Prostate gland (tissue), 2 donors: Measurements from ENCODE around the gene CTNNBL1. TPM values are rescaled to one million over a fixed set of nuclear protein-coding genes. Genes with fewer than 3 reads are reported as not detected.
A peak's percentile ranks its signal among the peaks of the same experiment; 100 is the strongest.

ENCODE experiments used
- DNase-seq: peaks from one replicate; pipeline ENCODE4 v3.0.0-alpha.2; 2019; ENCODE audit warnings: low spot score
- H3K27ac ChIP-seq, 2 donors: fragments of 200-600 bp; sonication (generic); 2 replicates each; pipeline ENCODE4 v1.5.1; 2017 to 2019
- H3K27me3 ChIP-seq: fragments of 200-600 bp; sonication (generic); replicated peaks from 2 replicates; pipeline ENCODE4 v1.5.1; 2019; ENCODE audit not compliant: insufficient read depth
- H3K36me3 ChIP-seq, 2 donors: fragments of 200-600 bp; sonication (generic); 1 replicate in 1 of 2; 2 replicates in 1 of 2; pipeline versions ENCODE4 v1.5.1 to v1.8.1; 2017 to 2019
- H3K4me1 ChIP-seq: fragments of 200-600 bp; sonication (generic); replicated peaks from 2 replicates; pipeline ENCODE4 v1.5.1; 2019
- H3K4me3 ChIP-seq, 2 donors: fragments of 200-600 bp; sonication (generic); 2 replicates each; pipeline ENCODE4 v1.5.1; 2017 to 2019
- H3K9me3 ChIP-seq: fragments of 200-600 bp; sonication (generic); 2 replicates; pipeline ENCODE4 v1.5.1; 2017
- POLR2A ChIP-seq: fragments of 450-650 bp; IDR thresholded peaks from one replicate; pipeline ENCODE4 v1.6.1; 2016; ENCODE audit warnings: antibody characterized with exemption, mild to moderate bottlenecking
- POLR2AphosphoS5 ChIP-seq: sonication (generic); formaldehyde crosslinking; IDR thresholded peaks from one replicate; pipeline ENCODE4 v1.6.1; 2017; ENCODE audit warnings: antibody characterized with exemption
- WGBS: methylation state at CpG from one replicate; pipeline ENCODE4 v1.1.5; 2018; 5-methylcytosine and 5-hydroxymethylcytosine counted together
- intact Hi-C: fragments of 100-400 bp; cut with DNase I; formaldehyde crosslinking; loops from one replicate; pipeline ENCODE4 v1.14.2; 2022
- total RNA-seq, 2 donors: library from RNA; depleted of rRNA; stranded (reverse); fragments of >200 nt; gene quantifications; one replicate each; pipeline ENCODE4 v1.1.0, GENCODE V29; 2016
- TF ChIP-seq, protein P1 (sequence below), 4 experiments: fragments of 200-600 bp in 2 of 4; fragments of 450-650 bp in 2 of 4; sonication (generic) in 2 of 4; IDR thresholded peaks; 1 replicate in 3 of 4; 2 replicates in 1 of 4; pipeline ENCODE4 v1.5.1; 2016 to 2019; ENCODE audit warnings: antibody characterized with exemption in 4 of 4, mild to moderate bottlenecking in 2 of 4, moderate library complexity in 2 of 4

Gene CTNNBL1
- total RNA-seq, 2 donors from 2014 or later, result 29.9 to 61.0 TPM

DNA sequence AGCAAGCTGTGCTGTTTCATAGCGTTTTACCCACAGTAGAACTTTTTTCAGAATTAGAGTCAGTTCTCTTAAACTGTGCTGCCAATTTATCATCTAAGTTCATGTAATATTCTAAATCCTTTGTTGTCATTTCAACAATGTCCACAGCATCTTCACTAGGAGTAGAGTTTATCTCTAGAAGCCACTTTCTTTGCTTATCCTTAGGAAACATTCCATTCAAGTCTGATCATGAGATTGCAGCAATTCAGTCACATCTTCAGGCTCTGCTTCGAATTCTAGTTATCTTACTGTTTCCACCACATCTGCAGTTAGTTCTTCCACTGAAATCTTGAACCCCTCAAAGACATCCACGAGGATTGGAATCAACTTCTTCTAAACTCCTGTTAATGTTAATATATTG is 12.5 kb downstream of the CTNNBL1 start:
- no peak for DNase-seq
- peaks cover 3% of the 10 kb centered on the region for H3K4me1 ChIP-seq
- 94% methylated on average over 3 of the region's 3 CpGs for WGBS
- intact Hi-C loops, result no loop called here
- H3K36me3 ChIP-seq, result no peaks in the 10 kb centered on the region
- H3K4me3 ChIP-seq, result no peak overlapping the region
- TF ChIP-seq POLR2AphosphoS5 (no peak), POLR2A (no peak)
- TF ChIP-seq, protein P1, sequence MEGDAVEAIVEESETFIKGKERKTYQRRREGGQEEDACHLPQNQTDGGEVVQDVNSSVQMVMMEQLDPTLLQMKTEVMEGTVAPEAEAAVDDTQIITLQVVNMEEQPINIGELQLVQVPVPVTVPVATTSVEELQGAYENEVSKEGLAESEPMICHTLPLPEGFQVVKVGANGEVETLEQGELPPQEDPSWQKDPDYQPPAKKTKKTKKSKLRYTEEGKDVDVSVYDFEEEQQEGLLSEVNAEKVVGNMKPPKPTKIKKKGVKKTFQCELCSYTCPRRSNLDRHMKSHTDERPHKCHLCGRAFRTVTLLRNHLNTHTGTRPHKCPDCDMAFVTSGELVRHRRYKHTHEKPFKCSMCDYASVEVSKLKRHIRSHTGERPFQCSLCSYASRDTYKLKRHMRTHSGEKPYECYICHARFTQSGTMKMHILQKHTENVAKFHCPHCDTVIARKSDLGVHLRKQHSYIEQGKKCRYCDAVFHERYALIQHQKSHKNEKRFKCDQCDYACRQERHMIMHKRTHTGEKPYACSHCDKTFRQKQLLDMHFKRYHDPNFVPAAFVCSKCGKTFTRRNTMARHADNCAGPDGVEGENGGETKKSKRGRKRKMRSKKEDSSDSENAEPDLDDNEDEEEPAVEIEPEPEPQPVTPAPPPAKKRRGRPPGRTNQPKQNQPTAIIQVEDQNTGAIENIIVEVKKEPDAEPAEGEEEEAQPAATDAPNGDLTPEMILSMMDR (IDR thresholded peaks at IDR 0.05), result no peak
- H3K9me3 ChIP-seq, result no peaks in the 10 kb centered on the region
- H3K27me3 ChIP-seq, result no peaks in the 10 kb centered on the region
- no peak overlapping the region for H3K27ac ChIP-seq

DNA sequence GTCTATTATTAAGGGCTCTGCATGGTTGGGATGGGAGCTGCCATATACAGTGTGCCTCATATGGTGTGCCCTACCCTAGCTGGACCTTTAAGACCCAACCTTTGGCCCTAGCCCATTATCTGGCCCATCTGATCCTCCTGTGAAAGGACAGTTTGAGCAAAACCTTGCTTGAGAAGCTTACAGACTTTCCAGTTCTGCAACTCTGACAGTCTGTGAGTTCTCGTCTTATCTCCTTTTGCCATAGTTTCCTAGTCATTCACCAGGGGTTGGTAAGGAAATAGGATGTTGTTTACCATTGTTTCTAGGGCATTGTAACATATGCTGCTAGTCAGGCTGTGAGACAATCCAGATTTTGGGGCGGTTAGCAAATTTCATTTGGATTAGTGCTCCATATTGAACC is 17.2 kb downstream of the CTNNBL1 start:
- 73% methylated on average over 2 of the region's 2 CpGs for WGBS
- intact Hi-C loops, result no loop called here
- H3K36me3 ChIP-seq, result no peaks in the 10 kb centered on the region
- no peaks in the 10 kb centered on the region for H3K9me3 ChIP-seq
- TF ChIP-seq POLR2AphosphoS5, result no peak
- TF ChIP-seq, protein P1 (IDR thresholded peaks at IDR 0.05), result no peak
- TF ChIP-seq POLR2A, result no peak
- peak overlapping the region; percentile 20 to 37 for H3K27ac ChIP-seq
- no peak for DNase-seq
- H3K4me1 ChIP-seq, result peaks cover 7% of the 10 kb centered on the region
- no peak overlapping the region for H3K4me3 ChIP-seq
- H3K27me3 ChIP-seq, result no peaks in the 10 kb centered on the region

DNA sequence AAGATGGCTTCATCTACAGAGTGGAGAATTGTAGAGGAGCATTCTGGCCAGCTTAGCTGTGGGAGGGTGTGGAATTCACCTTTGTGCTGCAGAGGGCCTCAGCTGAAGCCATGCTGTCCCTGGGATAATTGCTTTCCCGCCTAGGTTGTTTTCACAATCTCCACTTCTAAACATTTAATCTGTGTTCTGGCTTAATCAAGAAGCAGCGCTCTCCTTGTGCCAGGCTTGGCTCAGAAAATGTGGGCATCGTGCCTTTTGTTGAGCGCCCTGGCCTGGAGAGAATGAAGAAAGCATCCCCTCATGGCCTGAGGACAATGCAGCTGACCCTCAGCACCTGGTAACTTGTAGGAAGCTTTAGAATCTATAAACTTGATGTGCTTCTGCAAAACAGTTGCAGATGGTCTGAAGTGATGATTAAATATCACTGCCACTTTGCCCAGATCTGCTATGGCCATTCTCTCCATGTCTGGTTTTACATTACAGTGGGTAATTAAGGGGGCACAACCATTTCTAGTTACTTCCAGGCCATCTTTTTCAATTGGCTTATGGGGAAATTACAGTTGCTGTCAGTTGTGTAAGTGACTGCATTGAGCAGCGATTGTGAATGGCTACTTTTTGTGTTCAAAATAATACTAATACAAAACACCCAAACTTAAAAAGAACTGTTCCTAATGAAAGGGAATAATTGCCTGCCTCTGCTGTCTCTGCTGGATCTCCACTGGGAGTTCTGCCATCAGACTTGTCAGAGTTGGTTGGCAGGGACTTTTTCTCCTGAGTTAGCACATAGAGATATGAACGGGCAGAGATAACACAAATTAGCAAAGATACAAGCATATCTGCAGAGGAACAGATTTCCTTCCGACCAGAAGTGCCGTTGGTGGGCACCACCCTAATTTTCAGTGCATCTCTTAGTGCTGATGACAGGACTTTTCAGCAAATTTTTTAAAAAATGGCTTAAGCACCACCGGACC is 18.4 kb downstream of the CTNNBL1 start:
- peaks cover 7% of the 10 kb centered on the region for H3K4me1 ChIP-seq
- H3K9me3 ChIP-seq, result no peaks in the 10 kb centered on the region
- WGBS, result 42% methylated on average over 9 of the region's 9 CpGs
- no peaks in the 10 kb centered on the region for H3K36me3 ChIP-seq
- no peak overlapping the region for H3K4me3 ChIP-seq
- no peaks in the 10 kb centered on the region for H3K27me3 ChIP-seq
- intact Hi-C loops, result no loop called here
- TF ChIP-seq POLR2AphosphoS5 (peak; percentile 47), POLR2A (no peak)
- DNase-seq, result peak; percentile 62
- H3K27ac ChIP-seq, result peak overlapping the region in 1 of 2 donors; percentile 20

DNA sequence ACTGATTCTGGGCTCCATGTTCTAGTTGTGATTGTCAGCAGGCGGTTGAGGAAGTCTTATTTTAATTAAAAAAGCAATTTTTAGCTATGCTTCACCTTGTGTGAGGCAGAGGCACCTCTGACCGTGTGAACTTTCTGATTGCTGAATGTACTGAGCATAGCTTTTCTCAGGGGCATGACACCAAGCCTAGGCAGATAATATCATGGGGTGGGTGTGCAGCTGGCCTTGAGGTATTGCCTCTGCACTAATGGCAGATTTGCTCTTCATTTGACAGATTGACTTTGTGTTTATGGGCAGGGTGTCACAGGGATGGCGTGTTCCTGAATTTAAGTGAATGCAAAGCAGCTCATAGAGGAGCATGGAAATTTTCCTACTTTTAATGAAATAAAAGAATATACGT is 19.6 kb downstream of the CTNNBL1 start:
- DNase-seq, result no peak
- Histone ChIP-seq H3K9me3 (no peaks in the 10 kb centered on the region), H3K4me3 (no peak overlapping the region), H3K36me3 (no peaks in the 10 kb centered on the region), H3K27me3 (no peaks in the 10 kb centered on the region), H3K27ac (no peak overlapping the region), H3K4me1 (peaks cover 7% of the 10 kb centered on the region)
- intact Hi-C loops, result no loop called here
- WGBS, result 90% methylated on average over 4 of the region's 4 CpGs
- TF ChIP-seq, protein P1 (IDR thresholded peaks at IDR 0.05), result no peak
- TF ChIP-seq POLR2AphosphoS5 (no peak), POLR2A (no peak)

DNA sequence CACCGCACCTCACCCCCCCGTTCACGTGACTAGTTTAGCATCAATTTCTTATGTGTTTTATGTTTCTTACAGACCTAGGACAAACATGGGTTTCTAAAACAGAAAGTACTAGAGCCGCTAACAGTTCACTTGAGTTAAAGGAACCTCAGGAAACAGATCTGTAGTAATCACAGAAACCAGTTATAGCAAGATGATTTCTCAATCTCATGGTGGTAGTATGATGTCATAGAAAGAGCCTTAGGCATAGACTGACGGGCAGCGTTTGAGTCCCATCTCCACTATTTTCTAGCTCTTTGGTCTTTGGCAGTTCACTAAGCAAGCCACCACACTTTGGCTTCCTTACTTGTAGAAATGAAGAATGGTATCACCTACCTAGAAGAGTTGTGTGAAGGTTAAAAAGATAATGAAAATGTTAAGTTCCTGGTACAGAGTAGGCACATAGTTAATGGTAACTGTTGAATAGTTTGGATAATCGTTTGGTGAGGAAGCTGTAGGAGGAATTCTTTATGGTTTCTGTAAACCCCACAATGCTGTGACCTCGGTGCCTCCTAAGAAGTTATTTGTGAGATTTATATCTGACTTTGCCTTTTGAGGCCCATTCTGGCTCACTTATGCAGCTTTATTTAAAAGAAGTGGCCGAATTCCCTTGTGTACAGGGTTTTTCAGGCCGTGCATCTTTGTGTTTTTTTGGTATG is 21.3 kb downstream of the CTNNBL1 start:
- intact Hi-C loops, result no loop called here
- no peak overlapping the region for H3K27ac ChIP-seq
- no peaks in the 10 kb centered on the region for H3K9me3 ChIP-seq
- no peak for DNase-seq
- no peak for TF ChIP-seq POLR2A
- TF ChIP-seq, protein P1 (IDR thresholded peaks at IDR 0.05), result no peak
- TF ChIP-seq POLR2AphosphoS5, result no peak
- peaks cover 7% of the 10 kb centered on the region for H3K4me1 ChIP-seq
- H3K27me3 ChIP-seq, result no peaks in the 10 kb centered on the region
- no peak overlapping the region for H3K4me3 ChIP-seq
- WGBS, result 67% methylated on average over 10 of the region's 10 CpGs
- H3K36me3 ChIP-seq, result no peaks in the 10 kb centered on the region
